H9 (cell line): ENCODE data around the gene CLEC9A. TPM values are rescaled to one million over a fixed set of nuclear protein-coding genes. Genes with fewer than 3 reads are reported as not detected.

Experiments
- DNase-seq: peaks from one replicate; pipeline ENCODE4 v3.0.0-alpha.2; 2017
- H2AFZ ChIP-seq: one replicate; pipeline ENCODE4 v1.6.1; 2013; ENCODE audit warnings: mild to moderate bottlenecking, low read length, control low read depth, moderate library complexity
- H2AK5ac ChIP-seq: 2 replicates; pipeline ENCODE4 v1.6.1; 2013; ENCODE audit warnings: low read length, control low read depth, mixed read lengths; ENCODE audit not compliant: insufficient read length
- H2BK120ac ChIP-seq: one replicate; pipeline ENCODE4 v1.6.1; 2013; ENCODE audit warnings: low read depth, mild to moderate bottlenecking, low read length, control low read depth, inconsistent platforms; ENCODE audit not compliant: poor library complexity, severe bottlenecking
- H2BK12ac ChIP-seq: 2 replicates; pipeline ENCODE4 v1.6.1; 2013; ENCODE audit warnings: low read length, control low read depth, mixed read lengths, low read depth; ENCODE audit not compliant: insufficient read length
- H2BK15ac ChIP-seq: 2 replicates; pipeline ENCODE4 v1.6.1; 2013; ENCODE audit warnings: low read depth, low read length, control low read depth
- H2BK20ac ChIP-seq: one replicate; pipeline ENCODE4 v1.6.1; 2013; ENCODE audit warnings: low read depth, mild to moderate bottlenecking, low read length, control low read depth, inconsistent platforms; ENCODE audit not compliant: poor library complexity, severe bottlenecking
- H2BK5ac ChIP-seq: 2 replicates; pipeline ENCODE4 v1.6.1; 2013; ENCODE audit warnings: low read length, control low read depth, mixed read lengths; ENCODE audit not compliant: insufficient read length
- H3K14ac ChIP-seq: 2 replicates; pipeline ENCODE4 v1.6.1; 2013; ENCODE audit warnings: low read length, control low read depth; ENCODE audit not compliant: insufficient read depth
- H3K18ac ChIP-seq: 2 replicates; pipeline ENCODE4 v1.6.1; 2013; ENCODE audit warnings: low read depth, mild to moderate bottlenecking, mixed read lengths, low read length, control low read depth; ENCODE audit not compliant: insufficient read length
- H3K23ac ChIP-seq: 2 replicates; pipeline ENCODE4 v1.6.1; 2013; ENCODE audit warnings: low read length, control low read depth, mixed read lengths, low read depth; ENCODE audit not compliant: insufficient read length
- H3K23me2 ChIP-seq: 2 replicates; pipeline ENCODE4 v1.6.1; 2013; ENCODE audit warnings: low read depth, mild to moderate bottlenecking, mixed read lengths, low read length, control low read depth; ENCODE audit not compliant: insufficient read length, poor library complexity, severe bottlenecking
- H3K27ac ChIP-seq: 2 replicates; pipeline ENCODE4 v1.5.1; 2013; ENCODE audit warnings: low read length, control low read depth, mixed read lengths, low read depth; ENCODE audit not compliant: insufficient read length
- H3K27me3 ChIP-seq: 2 replicates; pipeline ENCODE4 v1.6.1; 2013; ENCODE audit warnings: low read length, control low read depth, inconsistent platforms; ENCODE audit not compliant: insufficient read depth
- H3K4ac ChIP-seq: 2 replicates; pipeline ENCODE4 v1.6.1; 2013; ENCODE audit warnings: low read depth, mild to moderate bottlenecking, control low read depth, inconsistent platforms, low read length, moderate library complexity
- H3K4me1 ChIP-seq: 2 replicates; pipeline ENCODE4 v1.6.1; 2013; ENCODE audit warnings: low read length, control low read depth, inconsistent platforms; ENCODE audit not compliant: insufficient read depth
- H3K4me2 ChIP-seq: 2 replicates; pipeline ENCODE4 v1.6.1; 2013; ENCODE audit warnings: low read length, control low read depth, mixed read lengths; ENCODE audit not compliant: insufficient read length, insufficient read depth
- H3K56ac ChIP-seq: 2 replicates; pipeline ENCODE4 v1.6.1; 2013; ENCODE audit warnings: low read depth, mild to moderate bottlenecking, mixed read lengths, low read length, control low read depth; ENCODE audit not compliant: insufficient read length
- H3K79me1 ChIP-seq: 2 replicates; pipeline ENCODE4 v1.6.1; 2013; ENCODE audit warnings: low read depth, mild to moderate bottlenecking, moderate library complexity, low read length, control low read depth, inconsistent platforms; ENCODE audit not compliant: insufficient read depth, poor library complexity, severe bottlenecking
- H3K79me2 ChIP-seq: 2 replicates; pipeline ENCODE4 v1.6.1; 2013; ENCODE audit warnings: low read length, control low read depth, inconsistent platforms; ENCODE audit not compliant: insufficient read depth
- H3K9ac ChIP-seq: 2 replicates; pipeline ENCODE4 v1.6.1; 2013; ENCODE audit warnings: low read length, control low read depth, mixed read lengths; ENCODE audit not compliant: insufficient read length; ENCODE audit errors: extremely low read depth
- H3K9me3 ChIP-seq: one replicate; pipeline ENCODE4 v1.6.1; 2013; ENCODE audit warnings: low read depth, low read length, inconsistent platforms; ENCODE audit not compliant: control insufficient read depth
- H3T11ph ChIP-seq: one replicate; pipeline ENCODE4 v1.6.1; 2013; ENCODE audit warnings: mild to moderate bottlenecking, low read length, control low read depth, inconsistent platforms
- H4K20me1 ChIP-seq: one replicate; pipeline ENCODE4 v1.6.1; 2013; ENCODE audit not compliant: control insufficient read depth, insufficient read length, insufficient read depth
- H4K5ac ChIP-seq: 2 replicates; pipeline ENCODE4 v1.6.1; 2013; ENCODE audit warnings: low read depth, mild to moderate bottlenecking, mixed read lengths, low read length, control low read depth; ENCODE audit not compliant: insufficient read length
- H4K8ac ChIP-seq: replicated peaks from 2 replicates; pipeline ENCODE4 v1.6.1; 2013; ENCODE audit warnings: low read length, control low read depth, mixed read lengths, low read depth; ENCODE audit not compliant: insufficient read length
- H4K91ac ChIP-seq: 2 replicates; pipeline ENCODE4 v1.6.1; 2013; ENCODE audit warnings: low read depth, mild to moderate bottlenecking, moderate library complexity, mixed read lengths, low read length, control low read depth; ENCODE audit not compliant: insufficient read length
- H3K27ac Mint-ChIP-seq, 3 experiments: 2 replicates in 2 of 3; 3 replicates in 1 of 3; pipeline ENCODE4 v1.8.0; 2020 to 2021; ENCODE audit warnings: mixed read lengths in 3 of 3, mild to moderate bottlenecking in 1 of 3, moderate library complexity in 1 of 3
- H3K27me3 Mint-ChIP-seq: 2 replicates; pipeline ENCODE4 v1.8.0; 2021; ENCODE audit warnings: low read depth, mild to moderate bottlenecking, moderate library complexity, mixed read lengths
- H3K36me3 Mint-ChIP-seq, 3 experiments: 2 replicates in 2 of 3; 3 replicates in 1 of 3; pipeline ENCODE4 v1.8.0; 2020 to 2021; ENCODE audit warnings: low read depth in 3 of 3, mixed read lengths in 3 of 3; ENCODE audit not compliant: insufficient read depth in 1 of 3
- H3K4me1 Mint-ChIP-seq, 2 experiments: 2 replicates each; pipeline ENCODE4 v1.8.0; 2020; ENCODE audit warnings: mixed read lengths in 2 of 2
- H3K4me3 Mint-ChIP-seq, 2 experiments: 2 replicates in 1 of 2; 3 replicates in 1 of 2; pipeline ENCODE4 v1.8.0; 2020 to 2021; ENCODE audit warnings: mild to moderate bottlenecking in 2 of 2, mixed read lengths in 2 of 2, moderate library complexity in 1 of 2
- H3K9me3 Mint-ChIP-seq, 2 experiments: 2 replicates in 1 of 2; 3 replicates in 1 of 2; pipeline ENCODE4 v1.8.0; 2020; ENCODE audit warnings: mild to moderate bottlenecking in 2 of 2, mixed read lengths in 2 of 2, moderate library complexity in 1 of 2
- CTCF ChIP-seq: fragments of 200-600 bp; sonication (generic); conservative IDR thresholded peaks from 3 replicates; pipeline ENCODE4 v1.8.0; 2021; ENCODE audit warnings: antibody characterized with exemption, mild to moderate bottlenecking
- WGBS: extraction: QIAGEN DNeasy Blood & Tissue Kit; methylation state at CpG from one replicate; pipeline ENCODE4 v1.1.7; 2013; ENCODE audit warnings: missing lambda C conversion rate, low lambda C conversion rate, mixed read lengths; ENCODE audit not compliant: insufficient read length; ENCODE audit errors: extremely low coverage; 5-methylcytosine and 5-hydroxymethylcytosine counted together
- long read RNA-seq: library from polyadenylated mRNA; unstranded; transcript quantifications from one replicate; pipeline ENCODE4 v2.0.0, GENCODE V29; 2020
- total RNA-seq: library from RNA; stranded (reverse); gene quantifications from 2 replicates; pipeline ENCODE4 v1.2.1, GENCODE V29; 2021

The CLEC9A gene
- total RNA-seq, result not detected in 2 replicates
- long read RNA-seq, result 0 reads

- Histone ChIP-seq H2BK20ac (no peak within 1 kb of the TSS), H2BK12ac (no peak within 1 kb of the TSS), H3K9me3 (no peaks in the 10 kb centered on the region), H4K8ac (no peak within 1 kb of the TSS), H4K20me1 (no peaks in the 10 kb centered on the region), H3K79me1 (no peaks in the 10 kb centered on the region), H3K79me2 (no peaks in the 10 kb centered on the region), H3K18ac (no peak within 1 kb of the TSS), H3K14ac (no peak within 1 kb of the TSS), H3K9ac (no peak within 1 kb of the TSS), H3T11ph (peak within 1 kb of the TSS; percentile 84), H3K27ac (peak within 1 kb of the TSS; percentile 42), H3K23ac (no peak within 1 kb of the TSS), H3K4me2 (no peak within 1 kb of the TSS), H2BK15ac (no peak within 1 kb of the TSS), H2BK5ac (no peak within 1 kb of the TSS), H3K4me1 (peaks cover 5% of the 10 kb centered on the region), H2AK5ac (no peak within 1 kb of the TSS), H4K5ac (no peak within 1 kb of the TSS), H3K4ac (no peak within 1 kb of the TSS; the same call in 1 of the 2 replicates), H2AFZ (no peak within 1 kb of the TSS), H3K56ac (no peak within 1 kb of the TSS), H4K91ac (no peak within 1 kb of the TSS), H3K27me3 (no peaks in the 10 kb centered on the region), H2BK120ac (peak within 1 kb of the TSS; percentile 92), H3K23me2 (no peaks in the 10 kb centered on the region)
- no peak for TF ChIP-seq CTCF
- no peak for DNase-seq
- no peak within 1 kb of the TSS for H3K4me3 Mint-ChIP-seq
- H3K27me3 Mint-ChIP-seq, result no peaks in the 10 kb centered on the region
- H3K27ac Mint-ChIP-seq, result peak within 1 kb of the TSS; percentile 8 to 77 (median 48); a peak in 4 of 7 replicates
- H3K36me3 Mint-ChIP-seq, result peaks cover 2 to 7% (median 2%) of the 10 kb centered on the region in 3 experiments; a peak in 3 of 7 replicates
- peaks cover 0 to 14% of the 10 kb centered on the region in 2 experiments; a peak in 3 of 5 replicates for H3K9me3 Mint-ChIP-seq
- no CpG with 5 or more reads among the region's 14 CpGs for WGBS
- peaks cover 3 to 14% of the 10 kb centered on the region in 2 experiments; a peak in 2 of 4 replicates for H3K4me1 Mint-ChIP-seq
Measured at GRCh38 chr12:10030446-10030845, at the start of gene CLEC9A. Gene CLEC9A (plus strand): TSS chr12:10030682. CDS start chr12:10052688, 22,006 bp downstream.
